IPS DF 6.9 (cell line): Measurements from ENCODE around the gene MOG.

Source experiments
- DNase-seq: peaks from one replicate; pipeline ENCODE4 v3.0.0-alpha.2; 2013; ENCODE audit warnings: low read depth, low spot score
- H3K27ac ChIP-seq: one replicate; pipeline ENCODE4 v1.5.1; 2013; ENCODE audit warnings: low read length, control low read depth
- H3K27me3 ChIP-seq: 2 replicates; pipeline ENCODE4 v1.6.1; 2013; ENCODE audit warnings: mild to moderate bottlenecking, low read length; ENCODE audit not compliant: control insufficient read depth, insufficient read depth
- H3K36me3 ChIP-seq: 2 replicates; pipeline ENCODE4 v1.6.1; 2013; ENCODE audit warnings: low read length; ENCODE audit not compliant: control insufficient read depth, insufficient read depth
- H3K4me1 ChIP-seq: 2 replicates; pipeline ENCODE4 v1.6.1; 2013; ENCODE audit warnings: low read length; ENCODE audit not compliant: control insufficient read depth, insufficient read depth
- H3K4me3 ChIP-seq: 2 replicates; pipeline ENCODE4 v1.5.1; 2013; ENCODE audit warnings: mild to moderate bottlenecking, low read length
- H3K9me3 ChIP-seq: 2 replicates; pipeline ENCODE4 v1.6.1; 2013; ENCODE audit warnings: low read length, inconsistent platforms; ENCODE audit not compliant: control insufficient read depth, insufficient read depth
- WGBS: extraction: QIAGEN DNeasy Blood & Tissue Kit; methylation state at CpG from one replicate; pipeline ENCODE4 v1.1.7; 2013; ENCODE audit warnings: mixed read lengths, missing lambda C conversion rate; ENCODE audit not compliant: insufficient read length, insufficient coverage; 5-methylcytosine and 5-hydroxymethylcytosine counted together

MOG gene

GRCh38 chr6:29627755-29628418, 29.0 kb upstream of the MOG start:
- Histone ChIP-seq H3K27me3 (no peaks in the 10 kb centered on the region), H3K27ac (no peak overlapping the region), H3K4me3 (peak overlapping the region; percentile 67), H3K4me1 (peaks cover 15% of the 10 kb centered on the region), H3K9me3 (no peaks in the 10 kb centered on the region), H3K36me3 (peaks cover 7% of the 10 kb centered on the region; the same call in 1 of the 2 replicates)
- no CpG with 5 or more reads among the region's 51 CpGs for whole genome bisulfite sequencing
- DNase-seq: no peak

GRCh38 chr6:29628419-29629281, 28.2 kb upstream of the MOG start:
- Histone ChIP-seq H3K36me3 (0 out of 2 replicates have a peak, but pooled peaks cover under 1% of the 10 kb centered on the region), H3K9me3 (no peaks in the 10 kb centered on the region), H3K27ac (no peak overlapping the region), H3K4me3 (peak overlapping the region; percentile 41; the same call in 1 of the 2 replicates), H3K4me1 (peaks cover 11% of the 10 kb centered on the region; the same call in 1 of the 2 replicates), H3K27me3 (no peaks in the 10 kb centered on the region)
- no CpG with 5 or more reads among the region's 32 CpGs for WGBS
- DNase-seq: no peak

DNA sequence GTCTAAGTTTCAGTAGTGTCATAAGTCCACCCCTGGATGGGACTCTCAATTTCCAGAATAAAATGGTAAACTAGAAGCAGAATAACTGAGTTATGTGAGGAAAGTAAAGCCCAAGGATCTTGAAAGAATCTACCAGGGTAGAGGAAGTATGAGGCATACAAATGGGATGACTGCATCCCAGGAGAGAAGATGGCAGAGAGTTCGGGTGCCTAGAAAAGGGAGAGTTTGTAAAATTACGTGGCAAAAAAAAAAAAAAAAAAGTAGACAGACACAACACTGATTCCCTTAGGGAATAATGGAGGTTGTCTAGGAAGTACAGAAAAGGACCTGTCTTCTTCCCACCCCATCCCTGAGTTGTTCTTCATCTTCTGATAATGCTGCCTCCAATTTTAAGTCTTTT, 27.3 kb upstream of the MOG start:
- H3K27ac ChIP-seq: no peak overlapping the region
- H3K4me3 ChIP-seq: no peak overlapping the region
- no peak for DNase-seq
- H3K36me3 ChIP-seq: no peaks in the 10 kb centered on the region
- no peaks in the 10 kb centered on the region for H3K9me3 ChIP-seq
- H3K27me3 ChIP-seq: no peaks in the 10 kb centered on the region
- WGBS: no CpG with 5 or more reads among the region's 2 CpGs
- peaks cover 8% of the 10 kb centered on the region; the same call in 1 of the 2 replicates for H3K4me1 ChIP-seq

DNA sequence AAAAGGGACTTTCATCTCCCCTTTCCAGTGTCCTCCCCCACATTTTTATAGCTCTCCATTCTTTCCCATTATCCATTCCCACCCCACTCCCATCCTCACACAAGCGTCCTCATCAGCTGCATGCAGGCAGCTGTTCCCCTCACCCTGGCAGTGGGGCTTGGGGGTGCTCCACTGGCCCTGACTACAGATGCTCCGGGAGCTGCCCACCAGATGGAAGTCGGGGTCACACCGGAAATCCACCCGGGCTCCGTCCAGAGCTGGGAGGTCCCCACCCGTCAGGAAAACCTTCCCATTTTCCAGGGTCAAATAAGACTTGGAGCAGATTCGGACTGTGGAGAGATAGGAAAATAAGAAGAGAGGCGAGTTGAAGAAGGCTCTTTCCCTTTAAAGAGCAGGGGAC, 26.6 kb upstream of the MOG start:
- H3K9me3 ChIP-seq: no peaks in the 10 kb centered on the region
- H3K36me3 ChIP-seq: no peaks in the 10 kb centered on the region
- no peak overlapping the region for H3K4me3 ChIP-seq
- H3K4me1 ChIP-seq: peaks cover 6% of the 10 kb centered on the region; the same call in 1 of the 2 replicates
- H3K27me3 ChIP-seq: no peaks in the 10 kb centered on the region
- no peak overlapping the region for H3K27ac ChIP-seq
- DNase-seq: no peak
- WGBS: no CpG with 5 or more reads among the region's 9 CpGs

DNA sequence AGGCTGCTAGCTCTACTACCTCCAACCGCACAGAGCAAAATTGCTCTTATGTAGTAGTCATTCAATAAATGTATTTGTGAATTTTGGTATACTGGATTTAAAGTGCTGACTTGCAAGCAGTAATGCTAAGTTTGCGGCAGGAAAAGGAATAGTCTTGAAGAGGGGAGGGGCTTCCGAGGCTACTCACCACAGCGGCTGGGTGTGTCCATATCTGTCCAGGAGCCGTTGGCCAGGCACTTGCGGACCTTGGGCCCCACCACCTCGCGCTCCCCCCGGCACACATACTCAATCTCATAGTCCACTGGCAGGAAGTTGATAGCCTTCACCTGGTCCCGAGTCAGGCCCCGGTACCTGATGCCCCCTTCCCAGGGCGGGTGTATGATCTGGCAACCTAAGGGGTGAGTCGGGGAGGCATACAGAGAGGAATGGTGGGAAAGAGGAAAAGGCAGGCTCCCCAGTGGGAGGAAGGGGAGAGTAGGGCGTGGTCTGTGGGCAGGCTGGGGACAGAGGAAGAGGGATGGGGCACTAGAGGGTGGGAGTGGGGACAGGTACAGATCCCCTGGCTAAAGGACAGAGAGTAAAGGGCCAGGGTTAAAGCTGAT, 25.6 kb upstream of the MOG start:
- H3K9me3 ChIP-seq: no peaks in the 10 kb centered on the region
- H3K4me1 ChIP-seq: peaks cover 1% of the 10 kb centered on the region; the same call in 1 of the 2 replicates
- WGBS: no CpG with 5 or more reads among the region's 14 CpGs
- no peaks in the 10 kb centered on the region for H3K27me3 ChIP-seq
- peak overlapping the region; percentile 63; the same call in 1 of the 2 replicates for H3K4me3 ChIP-seq
- H3K36me3 ChIP-seq: no peaks in the 10 kb centered on the region
- H3K27ac ChIP-seq: no peak overlapping the region
- DNase-seq: no peak

GRCh38 chr6:29631860-29632731, 24.8 kb upstream of the MOG start:
- Histone ChIP-seq H3K9me3 (no peaks in the 10 kb centered on the region), H3K27me3 (no peaks in the 10 kb centered on the region), H3K27ac (no peak overlapping the region), H3K36me3 (no peaks in the 10 kb centered on the region), H3K4me3 (peak overlapping the region; percentile 63), H3K4me1 (0 out of 2 replicates have a peak, but pooled peaks cover 1% of the 10 kb centered on the region)
- WGBS: no CpG with 5 or more reads among the region's 53 CpGs
- no peak for DNase-seq

DNA sequence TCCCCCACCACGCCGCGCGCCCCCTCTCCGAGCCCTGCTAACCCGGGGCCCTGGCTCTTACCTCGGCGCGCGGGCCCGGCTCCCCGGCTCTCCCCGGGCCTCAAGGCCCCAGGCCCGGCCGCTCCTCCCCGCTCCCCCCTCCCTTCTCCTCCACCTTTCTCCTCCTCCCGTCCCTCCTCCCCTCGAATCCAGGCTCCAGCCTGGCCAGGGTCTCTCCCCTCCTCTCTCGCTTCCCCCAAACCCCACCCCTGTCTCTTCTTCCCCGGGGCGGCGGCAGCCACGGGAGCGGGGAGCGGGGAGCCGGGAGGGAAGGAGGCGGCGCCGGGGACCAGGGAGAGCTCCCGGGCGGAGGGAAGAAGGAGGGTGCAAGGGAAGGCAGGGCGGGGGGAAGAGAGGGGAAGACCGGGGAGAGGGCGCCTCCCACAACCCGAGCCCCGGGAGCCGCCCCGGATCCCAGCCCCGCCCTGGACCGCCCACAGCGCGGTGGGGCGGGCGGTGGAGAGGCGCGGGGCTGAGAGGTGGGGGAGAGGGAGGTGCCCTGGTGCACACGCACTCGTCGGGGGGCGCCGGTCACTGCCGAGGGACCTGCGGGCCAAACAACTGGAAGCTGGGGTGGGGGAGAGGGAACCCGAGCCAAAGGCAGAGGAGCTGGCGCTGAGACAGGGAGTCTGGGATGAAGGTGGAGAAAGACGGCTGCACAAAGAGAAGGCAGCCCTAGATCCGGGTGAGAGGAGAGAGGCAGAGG, 23.9 kb upstream of the MOG start, which contains the start of gene GABBR1:
Gene GABBR1, minus strand, starts transcription at position 395 of the 745 bp plus-strand sequence. CDS start 798 bp downstream, outside the sequence.
- Histone ChIP-seq H3K4me1 (0 out of 2 replicates have a peak, but pooled peaks cover 1% of the 10 kb centered on the region), H3K36me3 (no peaks in the 10 kb centered on the region), H3K4me3 (peak within 1 kb of the TSS; percentile 61), H3K27ac (no peak within 1 kb of the TSS), H3K27me3 (no peaks in the 10 kb centered on the region), H3K9me3 (no peaks in the 10 kb centered on the region)
- WGBS: no CpG with 5 or more reads among the region's 57 CpGs
- no peak for DNase-seq

DNA sequence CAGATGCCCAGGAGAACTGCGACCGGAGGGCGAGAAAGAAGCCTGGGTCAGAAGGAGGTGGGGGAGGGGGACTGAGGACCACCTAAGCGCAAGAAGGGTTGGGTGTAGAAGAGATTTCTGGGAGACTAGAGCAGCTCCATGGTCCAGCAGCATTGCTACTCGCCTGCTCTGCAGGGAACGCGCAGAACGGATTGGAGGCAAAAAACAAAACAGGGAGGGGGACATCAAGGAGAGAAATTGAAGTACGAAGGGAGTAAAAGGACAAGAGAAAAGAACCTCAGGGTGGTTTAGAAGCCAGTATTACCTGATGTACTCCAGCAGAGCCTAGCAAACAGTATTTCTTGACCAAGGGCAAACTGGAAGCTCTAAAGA, 23.4 kb upstream of the MOG start:
- Histone ChIP-seq H3K36me3 (no peaks in the 10 kb centered on the region), H3K4me3 (peak overlapping the region; percentile 61; the same call in 1 of the 2 replicates), H3K9me3 (no peaks in the 10 kb centered on the region), H3K4me1 (0 out of 2 replicates have a peak, but pooled peaks cover 1% of the 10 kb centered on the region), H3K27me3 (no peaks in the 10 kb centered on the region), H3K27ac (no peak overlapping the region)
- no peak for DNase-seq
- WGBS: no CpG with 5 or more reads among the region's 9 CpGs

DNA sequence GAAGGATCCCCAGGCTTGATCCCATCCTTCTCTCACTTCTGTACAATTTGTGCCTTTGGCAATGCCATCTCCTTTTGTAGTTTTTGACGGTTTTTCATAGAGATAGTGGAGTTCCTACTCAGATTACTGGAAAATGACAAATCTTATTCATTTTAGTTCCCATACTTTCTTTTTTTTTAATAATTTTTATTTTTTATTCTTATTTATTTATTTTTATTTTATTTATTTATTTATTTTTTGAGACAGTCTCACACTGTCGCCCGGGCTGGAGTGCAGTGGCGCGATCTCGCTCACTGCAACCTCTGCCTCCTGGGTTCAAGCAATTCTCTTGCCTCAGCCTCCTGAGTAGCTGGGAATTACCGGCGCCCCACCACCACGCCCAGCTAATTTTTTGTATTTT, 19.6 kb upstream of the MOG start:
- no peak for DNase-seq

More for the DNA sequence above, 19.6 kb upstream of the MOG start:
- H3K27me3 ChIP-seq: no peaks in the 10 kb centered on the region; the same call in 1 of the 2 replicates
- H3K4me1 ChIP-seq: no peaks in the 10 kb centered on the region; the same call in 1 of the 2 replicates
- no CpG with 5 or more reads among the region's 9 CpGs for WGBS
- H3K36me3 ChIP-seq: no peaks in the 10 kb centered on the region
- no peak overlapping the region for H3K27ac ChIP-seq
- H3K4me3 ChIP-seq: no peak overlapping the region
- no peaks in the 10 kb centered on the region for H3K9me3 ChIP-seq
